ENCODE results near the gene C5orf63. TPM values are rescaled to one million over a fixed set of nuclear protein-coding genes. Genes with fewer than 3 reads are reported as not detected.
"Not testable (repeated sequence)": the region's sequence is repeated elsewhere in the genome, so short reads cannot be mapped to it uniquely, and the experiment has no call there.

The C5orf63 gene
- total RNA-seq, 1 donor from 2014 or later = 4.2 TPM

DNA sequence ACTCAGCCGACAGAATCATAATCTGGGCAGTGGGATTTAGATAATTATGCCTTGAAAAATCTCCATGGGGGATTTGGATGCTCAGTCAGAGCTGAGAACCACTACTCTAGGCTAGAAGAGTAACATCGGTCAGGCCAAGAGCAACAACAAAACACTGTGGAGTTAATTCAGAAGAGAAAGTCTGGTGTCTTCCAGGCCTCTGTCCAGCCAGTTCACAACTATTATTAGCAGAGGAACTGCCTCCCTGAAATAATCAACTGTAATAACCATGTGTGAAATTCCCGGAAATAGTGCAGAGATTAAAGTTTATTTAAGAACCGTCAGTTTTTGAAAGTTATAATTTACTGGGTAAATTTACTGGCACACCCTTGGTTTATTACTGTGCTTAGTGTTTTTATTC is 34.8 kb downstream of the C5orf63 start:
- no peak for DNase-seq (ENCODE audit: low spot score)
- ATAC-seq = no peak

DNA sequence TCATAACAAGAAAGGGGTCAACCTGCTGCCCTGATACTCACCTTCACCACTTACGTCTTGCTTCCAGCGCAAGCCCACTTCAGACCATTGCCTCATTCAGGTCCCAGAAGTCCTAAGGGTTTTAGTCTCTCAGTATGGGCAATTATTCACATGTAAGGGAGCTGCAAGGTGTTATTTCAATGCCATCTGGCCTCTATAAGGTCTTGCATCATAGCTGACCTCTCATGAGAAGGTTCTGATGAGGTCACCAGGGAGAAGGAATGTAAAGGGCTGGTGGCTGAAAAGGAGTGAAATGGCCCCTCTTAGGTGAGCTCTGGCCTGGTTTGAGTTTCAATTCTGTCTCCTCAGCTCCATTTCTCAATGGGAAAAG is 41.5 kb downstream of the C5orf63 start:
- ATAC-seq = no peak
- no peak for DNase-seq (ENCODE audit: low spot score)

DNA sequence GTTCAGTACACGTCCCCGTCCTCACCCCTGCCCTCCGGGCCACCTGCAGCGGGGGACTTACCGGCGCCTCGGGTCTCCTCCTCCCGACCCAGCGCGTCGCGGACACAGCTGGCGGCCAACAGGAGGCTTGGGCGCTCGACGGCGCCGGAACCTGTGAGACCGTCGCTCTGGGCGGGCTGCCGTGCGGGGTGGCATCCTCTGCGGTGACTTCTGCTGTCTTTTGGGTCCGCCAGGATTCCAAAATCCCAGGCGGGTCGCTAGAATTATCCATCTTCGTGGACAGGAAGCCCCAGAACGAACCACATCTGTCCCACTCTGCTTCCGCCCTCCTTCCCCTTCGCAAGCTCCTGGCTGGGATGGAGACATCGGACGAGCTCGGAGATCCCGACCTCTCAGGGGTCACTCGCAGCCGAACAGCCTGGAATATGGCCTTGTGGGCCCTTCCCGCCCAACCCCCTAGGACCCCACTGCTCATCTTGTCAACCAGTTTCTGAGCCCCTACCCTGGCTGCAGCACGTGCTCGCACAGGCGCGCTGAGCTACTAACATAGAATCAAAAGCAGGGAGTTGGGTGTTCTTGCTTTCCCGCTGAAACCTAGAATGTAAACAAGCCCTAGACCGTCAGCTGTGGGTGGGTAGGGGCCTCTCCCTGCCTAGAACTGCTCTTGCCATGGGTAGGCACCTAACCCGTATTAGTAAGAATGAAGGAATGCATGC is 42.0 kb downstream of the C5orf63 start:
- ATAC-seq = no peak
- no peak for DNase-seq (ENCODE audit: low spot score)

DNA sequence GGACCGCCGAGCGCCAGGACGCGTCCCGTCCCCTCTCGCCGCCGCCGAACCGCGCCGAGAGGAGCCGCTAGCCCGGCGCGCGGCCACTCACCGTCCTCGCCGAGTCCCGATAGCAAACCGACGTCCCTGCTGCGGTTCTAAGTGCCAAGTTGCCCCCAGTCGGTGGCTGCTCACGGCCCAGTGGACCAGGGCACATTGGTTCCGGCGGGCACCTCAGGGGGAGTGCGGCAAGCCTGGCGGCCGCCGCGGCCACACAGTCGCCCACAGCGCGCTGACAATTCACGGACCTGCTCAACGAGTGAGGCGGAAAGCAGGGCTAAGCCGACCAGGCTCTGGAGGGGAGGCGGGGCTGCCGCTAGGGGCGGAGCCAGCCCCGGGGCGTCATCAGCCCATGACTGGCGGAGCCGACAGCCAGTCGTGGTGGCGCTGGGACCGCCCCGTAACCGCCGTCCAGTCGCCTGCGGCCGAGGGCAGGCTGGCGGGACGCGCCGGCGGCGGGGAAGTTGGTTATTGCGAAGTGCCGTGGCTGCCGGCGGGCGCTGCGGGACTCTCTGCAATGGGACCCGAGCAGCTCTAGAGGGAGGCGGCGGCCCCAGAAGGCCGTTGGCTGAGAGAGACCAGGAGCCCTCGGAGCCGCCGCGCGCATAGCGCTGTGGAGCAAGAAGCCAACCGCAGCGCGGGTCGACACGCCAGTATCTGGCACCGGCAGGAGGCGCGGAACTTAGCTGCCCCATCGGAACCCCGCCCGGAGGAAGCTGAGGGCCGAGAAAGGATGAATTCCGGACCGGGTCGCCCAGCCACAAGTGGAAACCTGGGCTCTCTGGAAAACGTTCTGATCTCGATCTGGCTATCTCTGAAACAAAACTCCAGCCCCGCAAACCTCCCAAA is 42.8 kb downstream of the C5orf63 start, which contains the start of gene MARCHF3:
Gene MARCHF3, minus strand, starts transcription at position 300 of the 888 bp plus-strand sequence. CDS start 112,387 bp downstream, outside the sequence.
- DNase-seq (ENCODE audit: low spot score) (peak; percentile 97), ATAC-seq (peak; percentile 98)

DNA sequence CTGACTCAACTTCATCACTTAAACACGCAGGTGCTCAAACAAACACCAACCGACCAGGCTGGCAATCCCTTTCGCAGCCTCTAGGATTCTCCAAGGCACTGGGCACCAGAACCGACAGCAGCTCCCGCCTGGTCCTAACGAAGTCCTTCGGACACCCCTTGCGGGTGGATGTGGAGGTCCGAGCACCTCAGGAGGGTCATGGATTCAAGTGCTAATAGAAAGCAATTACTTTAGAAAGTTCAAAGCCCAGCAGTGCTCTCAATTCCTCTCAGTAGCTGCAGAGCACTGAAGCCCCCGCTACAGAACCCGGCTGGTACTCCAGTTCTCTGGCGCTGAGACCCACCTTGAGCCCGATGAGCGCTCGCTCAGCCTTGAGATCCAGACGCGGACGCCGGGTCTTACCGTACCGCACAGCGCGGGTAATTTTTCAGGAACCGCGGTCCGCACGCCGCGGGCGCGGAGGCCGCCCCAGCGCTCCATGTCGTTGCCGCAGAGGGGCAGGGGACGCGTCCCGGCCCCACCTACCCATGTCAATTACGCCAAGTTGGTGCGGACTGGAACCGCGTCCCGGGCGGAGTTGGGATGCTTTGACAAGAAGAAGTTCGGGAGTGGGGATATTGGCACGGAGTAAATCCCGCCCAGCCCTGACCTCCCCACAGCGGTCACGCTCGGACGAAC is 43.6 kb downstream of the C5orf63 start:
- peak; percentile 52 for DNase-seq (ENCODE audit: low spot score)
- ATAC-seq = peak; percentile 35

DNA sequence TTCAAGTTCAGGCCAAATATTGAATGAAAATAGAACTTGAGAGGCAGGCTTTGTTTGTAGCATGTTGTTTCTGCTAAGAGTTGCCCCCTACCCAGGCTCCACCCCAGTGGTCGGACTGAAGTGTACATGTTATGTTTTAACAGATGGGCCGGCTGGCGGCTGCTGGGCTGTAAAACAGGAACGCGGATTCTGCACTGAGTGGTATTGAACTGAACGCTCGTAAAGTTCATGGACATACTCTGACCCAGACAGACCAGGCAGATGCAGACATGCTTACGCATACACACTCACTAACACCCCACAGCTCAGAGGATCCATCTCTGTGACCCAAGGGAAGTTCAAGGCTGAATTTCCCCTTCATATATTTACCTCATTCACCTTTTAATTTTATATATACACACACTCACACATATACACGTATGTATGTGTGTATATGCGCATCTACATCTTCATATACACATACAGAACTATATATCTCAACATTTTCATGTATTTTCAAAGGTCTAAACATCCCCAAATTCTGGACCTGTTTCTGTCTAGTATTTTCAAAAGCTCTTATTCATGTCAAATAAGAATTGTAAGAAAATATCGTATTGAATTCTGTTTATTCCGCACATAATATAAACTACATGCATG is 44.4 kb downstream of the C5orf63 start:
- ATAC-seq (no peak), DNase-seq (ENCODE audit: low spot score) (no peak)

DNA sequence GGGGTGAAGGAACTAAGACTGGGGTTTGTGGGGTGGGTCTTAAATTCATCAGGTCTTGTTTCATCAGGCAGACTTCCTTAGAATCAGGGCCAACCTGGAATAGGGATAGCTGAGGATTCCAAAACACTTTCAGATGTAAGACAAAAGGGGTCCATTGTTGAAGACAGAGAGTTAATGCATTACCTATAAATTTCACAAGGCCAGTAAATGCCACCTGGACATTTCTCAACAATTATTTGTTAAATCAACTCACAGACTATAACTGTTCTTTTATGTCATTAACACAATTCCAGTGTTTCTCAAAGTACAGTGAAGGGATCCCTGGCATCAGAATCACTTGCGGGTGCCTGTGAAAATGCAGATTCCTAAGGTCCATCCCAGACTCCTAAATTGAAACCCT is 45.8 kb downstream of the C5orf63 start:
- DNase-seq (ENCODE audit: low spot score) = no peak
- no peak for ATAC-seq

DNA sequence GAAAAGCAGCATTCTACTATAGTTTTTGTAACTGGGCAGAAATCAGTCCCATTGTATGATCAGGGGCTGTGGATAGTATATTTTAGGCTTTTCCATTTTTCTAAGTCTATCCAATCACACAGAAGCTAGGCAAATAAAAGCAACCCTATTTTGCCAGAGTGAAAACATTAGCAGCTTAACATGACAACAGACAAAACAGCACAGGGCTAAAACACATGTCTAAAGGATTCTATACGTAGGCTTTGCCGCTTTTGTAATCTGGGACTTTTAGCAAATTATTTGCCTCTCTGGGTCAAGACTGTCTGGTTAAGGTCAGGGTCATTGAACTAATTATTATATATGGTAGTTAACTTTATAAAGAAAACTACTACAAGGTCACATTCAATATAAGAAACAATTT is 47.1 kb downstream of the C5orf63 start:
- no peak for DNase-seq (ENCODE audit: low spot score)
- ATAC-seq = no peak

DNA sequence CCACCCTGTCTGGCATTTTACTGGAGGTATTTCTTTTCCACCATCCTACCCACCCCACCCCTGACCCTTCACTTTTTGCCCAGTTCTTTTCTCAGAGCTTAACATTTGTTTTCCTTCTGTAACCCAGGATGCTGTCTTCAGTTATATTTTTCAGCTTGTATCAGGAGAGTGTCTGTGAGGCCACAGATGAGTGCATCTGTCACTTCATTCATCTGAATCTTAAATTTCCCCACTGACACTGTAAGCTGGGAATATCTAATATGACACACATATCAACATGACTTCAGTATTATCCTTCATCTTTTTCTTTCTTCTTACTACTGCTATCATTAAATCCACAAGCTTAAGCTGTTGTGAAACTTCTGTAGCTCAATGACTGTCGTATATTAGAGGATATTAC is 47.8 kb downstream of the C5orf63 start:
- DNase-seq (ENCODE audit: low spot score) (no peak), ATAC-seq (no peak)

DNA sequence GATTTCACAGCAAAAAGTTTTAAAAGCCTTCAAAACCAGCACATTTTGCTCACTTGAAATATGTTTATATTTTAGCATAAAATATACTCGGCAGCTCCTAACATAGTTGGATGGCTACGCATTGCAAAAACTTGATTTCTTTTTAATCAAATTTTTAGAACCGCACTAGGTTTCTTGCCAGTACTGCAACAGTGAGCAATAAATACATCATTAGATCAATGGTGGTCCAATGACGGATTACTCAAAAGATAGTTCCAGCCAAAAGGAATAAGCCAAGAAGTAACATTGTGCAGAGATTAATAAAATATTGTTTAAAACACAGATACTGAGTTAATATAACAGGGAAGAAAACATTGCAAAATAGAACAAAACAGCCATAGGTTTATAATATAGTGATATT is 48.5 kb downstream of the C5orf63 start:
- ATAC-seq = no peak

DNA sequence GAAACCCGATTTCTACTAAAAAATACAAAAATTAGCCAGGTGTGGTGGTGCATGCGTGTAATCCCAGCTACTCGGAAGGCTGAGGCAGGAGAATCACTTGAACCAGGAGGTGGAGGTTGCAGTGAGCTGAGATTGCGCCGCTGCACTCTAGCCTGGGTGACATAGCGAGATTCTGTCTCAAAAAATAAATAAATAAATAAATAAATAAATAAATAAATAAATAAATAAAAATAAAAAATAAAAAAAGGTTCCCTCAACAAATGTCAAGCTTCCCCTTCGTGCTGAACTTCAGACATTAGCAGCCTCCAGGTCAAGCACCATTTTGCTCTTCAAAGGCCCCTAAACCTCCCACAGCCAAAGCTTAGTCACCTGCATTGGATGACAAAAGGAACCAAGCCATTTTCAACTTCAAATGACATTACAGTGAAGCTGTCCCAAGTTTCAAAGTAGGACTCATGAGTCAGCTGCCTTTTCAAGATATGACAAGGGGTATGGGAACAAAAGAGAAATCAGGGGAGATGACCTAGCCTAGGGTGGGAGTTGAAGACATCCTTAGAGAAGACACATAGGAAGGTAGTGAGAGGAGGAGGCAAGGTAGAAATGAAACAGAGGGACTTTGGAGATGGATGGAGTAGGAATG is 49.6 kb downstream of the C5orf63 start:
- ATAC-seq; DNase-seq (ENCODE audit: low spot score): not testable (repeated sequence)

More for the DNA sequence above, 48.5 kb downstream of the C5orf63 start:
- no peak for DNase-seq (ENCODE audit: low spot score)

DNA sequence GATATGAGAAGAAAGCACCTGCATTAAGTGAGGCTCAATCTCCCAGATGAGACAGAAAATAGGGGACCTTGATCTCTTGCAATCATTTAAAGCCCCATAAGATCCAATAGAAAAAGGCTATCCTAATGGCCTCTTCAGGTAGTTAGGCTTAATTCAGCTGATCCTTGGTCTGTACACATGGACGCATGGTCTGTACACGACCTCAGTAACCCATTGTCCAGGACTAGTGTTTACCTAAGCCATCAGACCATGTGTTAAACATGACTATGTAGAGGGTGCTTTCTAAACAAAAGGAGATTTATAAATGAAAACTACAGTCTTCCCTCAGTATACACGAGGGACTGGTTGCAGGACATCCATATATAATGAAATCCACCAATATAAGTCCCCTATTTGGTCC is 50.5 kb downstream of the C5orf63 start:
- no peak for ATAC-seq
- DNase-seq (ENCODE audit: low spot score) = no peak

DNA sequence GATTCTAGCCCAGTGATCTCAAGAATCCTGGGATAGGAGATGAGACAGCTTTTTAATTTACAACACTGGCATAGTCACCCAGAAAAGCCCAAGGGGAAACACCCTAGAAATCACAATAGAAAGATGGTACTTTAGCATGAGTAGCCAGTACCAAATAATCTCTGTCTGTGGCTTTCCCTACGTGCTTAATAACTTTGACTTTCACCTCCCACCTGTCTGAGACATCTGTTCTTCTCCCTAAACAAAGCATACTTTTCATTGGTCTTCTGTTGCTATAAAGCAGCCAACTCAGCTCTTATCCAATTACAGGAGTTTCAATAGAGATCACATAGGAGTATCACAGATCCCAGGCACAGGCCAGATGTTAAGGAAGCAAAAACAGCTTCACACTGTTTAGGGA is 53.4 kb downstream of the C5orf63 start:
- DNase-seq (ENCODE audit: low spot score) = no peak
- ATAC-seq = no peak

DNA sequence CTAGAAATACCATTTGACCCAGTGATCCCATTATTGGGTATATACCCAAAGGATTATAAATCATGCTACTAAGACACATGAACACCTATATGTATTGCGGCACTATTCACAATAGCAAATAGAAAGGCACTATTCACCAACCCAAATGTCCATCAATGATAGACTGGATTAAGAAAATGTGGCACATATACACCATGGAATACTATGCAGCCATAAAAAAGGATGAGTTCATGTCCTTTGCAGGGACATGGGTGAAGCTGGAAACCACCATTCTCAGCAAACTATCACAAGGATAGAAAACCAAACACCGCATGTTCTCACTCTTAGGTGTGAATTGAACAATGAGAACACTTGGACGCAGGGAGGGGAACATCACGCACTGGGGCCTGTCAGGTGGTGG is 56.6 kb downstream of the C5orf63 start:
- not testable (repeated sequence) for ATAC-seq; DNase-seq (ENCODE audit: low spot score)

DNA sequence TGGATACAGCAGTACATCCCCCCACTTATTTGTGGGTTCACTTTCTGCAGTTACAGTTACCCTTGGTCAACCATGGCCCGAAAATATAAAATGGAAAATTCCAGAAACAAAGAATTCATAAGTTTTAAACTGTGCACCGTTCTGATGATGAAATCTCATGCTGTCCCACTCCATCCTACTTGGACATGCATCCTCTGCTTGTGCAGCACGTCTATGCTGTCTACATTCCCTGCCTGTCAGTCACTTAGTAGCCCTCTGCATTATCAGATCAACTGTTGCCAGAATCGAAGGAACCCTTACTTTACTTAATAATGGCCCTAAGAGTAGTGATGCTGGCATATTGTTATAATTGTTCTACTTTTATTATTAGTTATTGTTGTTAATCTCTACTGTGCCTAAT is 57.6 kb downstream of the C5orf63 start:
- no peak for ATAC-seq
- no peak for DNase-seq (ENCODE audit: low spot score)

DNA sequence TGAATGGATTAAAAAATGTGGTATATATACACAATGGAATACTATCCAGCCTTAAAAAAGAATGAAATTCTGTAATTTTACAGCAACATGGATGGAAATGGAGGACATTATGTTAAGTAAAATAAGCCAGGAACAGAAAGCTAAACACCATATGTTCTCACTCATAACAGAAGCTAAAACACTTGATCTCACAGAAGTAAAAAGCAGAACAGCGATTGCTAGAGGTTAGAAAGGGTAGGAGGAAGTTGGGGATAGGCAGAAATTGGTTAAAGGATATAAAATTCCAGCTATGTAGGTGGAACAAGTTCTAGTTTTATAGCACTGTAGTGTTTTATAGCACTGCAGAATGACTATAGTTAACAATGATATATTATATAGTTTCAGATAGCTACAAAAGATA is 58.7 kb downstream of the C5orf63 start:
- DNase-seq (ENCODE audit: low spot score) = no peak

DNA sequence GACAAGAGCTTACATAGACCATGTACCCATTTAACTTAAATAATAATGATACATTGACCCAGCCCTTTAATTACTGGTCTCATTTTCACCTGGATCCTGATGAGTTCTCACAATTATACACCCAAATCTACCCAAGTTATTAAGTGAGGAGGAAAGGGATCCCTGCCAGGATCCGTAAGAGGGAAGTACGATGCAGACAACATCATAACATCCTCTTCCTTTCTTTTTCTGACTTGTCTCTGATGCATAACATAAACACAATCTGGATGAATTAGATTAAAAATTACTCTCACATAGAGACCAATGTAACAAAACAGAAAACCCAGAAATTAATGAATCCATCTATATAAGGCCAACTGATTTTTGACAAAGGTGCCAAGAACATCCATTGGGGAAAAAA is 59.9 kb downstream of the C5orf63 start:
- ATAC-seq (no peak), DNase-seq (ENCODE audit: low spot score) (no peak)

More for the DNA sequence above, 58.7 kb downstream of the C5orf63 start:
- no peak for ATAC-seq

DNA sequence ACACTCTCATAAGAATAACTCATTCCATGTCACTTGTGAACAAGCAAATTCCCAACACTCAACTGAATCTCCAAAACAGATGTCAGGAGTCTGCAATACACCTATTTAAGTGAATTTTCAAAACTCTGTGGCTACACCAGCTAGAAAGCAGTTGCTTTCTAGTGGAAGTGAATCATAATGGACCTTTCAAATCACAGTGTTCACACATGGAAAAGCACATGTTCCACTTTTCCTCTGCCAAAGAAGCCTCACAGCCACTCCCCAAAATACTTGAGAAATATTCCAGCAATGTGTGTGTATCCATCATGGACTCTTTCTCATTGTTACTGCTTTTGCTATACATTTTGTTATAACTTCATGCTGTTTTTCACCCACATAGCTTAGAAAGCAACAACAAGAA is 60.4 kb downstream of the C5orf63 start:
- DNase-seq (ENCODE audit: low spot score) (no peak), ATAC-seq (no peak)

DNA sequence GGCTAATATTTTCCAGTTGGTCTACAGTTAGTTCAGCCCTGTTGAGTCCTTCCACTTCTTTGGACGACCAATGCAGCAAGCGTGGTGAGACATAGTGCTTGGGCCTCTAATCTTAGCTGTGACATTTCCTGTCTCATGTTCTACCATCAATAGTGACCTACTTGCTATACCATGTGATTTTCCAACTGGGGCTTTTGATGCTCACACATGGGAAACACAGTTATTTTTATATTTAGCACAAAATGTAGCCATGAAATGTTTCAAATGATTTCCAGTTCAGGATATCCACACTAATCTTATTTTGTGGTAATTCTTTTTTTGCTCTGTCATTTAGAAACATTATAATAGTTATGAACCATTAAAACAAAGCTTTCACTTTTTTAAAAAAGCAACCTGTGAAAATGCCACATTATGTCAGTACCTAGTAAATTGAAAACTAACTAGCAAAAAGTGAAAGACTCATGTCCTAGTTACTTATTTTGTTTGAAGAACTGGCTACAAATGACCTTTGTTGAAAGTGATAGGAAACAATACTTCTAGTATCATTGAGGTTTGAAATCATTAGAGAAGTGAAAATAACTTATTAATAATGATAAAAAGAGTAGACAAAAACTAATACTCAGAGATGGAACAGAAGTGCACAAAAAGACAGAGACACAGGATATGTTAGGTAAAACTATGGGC is 61.2 kb downstream of the C5orf63 start:
- ATAC-seq (no peak), DNase-seq (ENCODE audit: low spot score) (no peak)

DNA sequence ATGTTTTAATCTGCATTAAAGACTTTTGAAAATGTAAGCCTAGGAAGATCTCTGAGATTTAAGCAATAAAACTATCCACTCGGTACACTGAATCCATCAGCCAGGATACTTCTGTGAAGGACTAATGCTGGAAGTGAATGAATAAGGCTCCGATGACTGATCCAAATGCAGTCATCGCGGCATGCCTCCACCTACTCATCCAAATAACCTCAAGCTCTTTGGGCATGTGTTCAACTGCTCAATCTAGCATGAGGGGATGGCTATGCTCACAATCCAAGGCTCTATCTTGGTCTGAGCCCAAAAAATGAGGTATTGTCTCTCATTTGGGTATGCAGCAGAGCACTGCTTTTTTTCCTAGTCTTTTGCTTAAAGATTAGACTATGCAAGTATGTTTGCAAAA is 62.1 kb downstream of the C5orf63 start:
- DNase-seq (ENCODE audit: low spot score) (no peak), ATAC-seq (no peak)

All from left lobe of liver (tissue), 2 donors.